Right lung (tissue), 5 donors: ENCODE results near the gene PLK3. TPM values are rescaled to one million over a fixed set of nuclear protein-coding genes. Genes with fewer than 3 reads are reported as not detected.
"Not testable (repeated sequence)": the region's sequence is repeated elsewhere in the genome, so short reads cannot be mapped to it uniquely, and the experiment has no call there.

Experiments
- DNase-seq, 2 donors: peaks; one replicate each; pipeline ENCODE4 v3.0.0-alpha.2; 2013
- polyA plus RNA-seq, 5 donors: library from polyadenylated mRNA; unstranded; fragments of 120-200 nt; gene quantifications; one replicate each; pipeline versions ENCODE4 v1.2.1 to v1.2.3, GENCODE V29; 2013; ENCODE audit warnings: inconsistent platforms in 1 of 5, low replicate concordance in 1 of 5; ENCODE audit not compliant: insufficient read length in 5 of 5, insufficient read depth in 1 of 5

PLK3 gene
- polyA plus RNA-seq, 5 donors: 7.3 to 12.7 (median 10.8) TPM

- DNase-seq: peak; percentile 88 to 91
Measured at GRCh38 chr1:44808063-44808937, 8.1 kb downstream of the PLK3 start, which contains the start of gene BTBD19. Gene BTBD19 (plus strand): TSS chr1:44808523. CDS start chr1:44808821, 298 bp downstream.

DNA sequence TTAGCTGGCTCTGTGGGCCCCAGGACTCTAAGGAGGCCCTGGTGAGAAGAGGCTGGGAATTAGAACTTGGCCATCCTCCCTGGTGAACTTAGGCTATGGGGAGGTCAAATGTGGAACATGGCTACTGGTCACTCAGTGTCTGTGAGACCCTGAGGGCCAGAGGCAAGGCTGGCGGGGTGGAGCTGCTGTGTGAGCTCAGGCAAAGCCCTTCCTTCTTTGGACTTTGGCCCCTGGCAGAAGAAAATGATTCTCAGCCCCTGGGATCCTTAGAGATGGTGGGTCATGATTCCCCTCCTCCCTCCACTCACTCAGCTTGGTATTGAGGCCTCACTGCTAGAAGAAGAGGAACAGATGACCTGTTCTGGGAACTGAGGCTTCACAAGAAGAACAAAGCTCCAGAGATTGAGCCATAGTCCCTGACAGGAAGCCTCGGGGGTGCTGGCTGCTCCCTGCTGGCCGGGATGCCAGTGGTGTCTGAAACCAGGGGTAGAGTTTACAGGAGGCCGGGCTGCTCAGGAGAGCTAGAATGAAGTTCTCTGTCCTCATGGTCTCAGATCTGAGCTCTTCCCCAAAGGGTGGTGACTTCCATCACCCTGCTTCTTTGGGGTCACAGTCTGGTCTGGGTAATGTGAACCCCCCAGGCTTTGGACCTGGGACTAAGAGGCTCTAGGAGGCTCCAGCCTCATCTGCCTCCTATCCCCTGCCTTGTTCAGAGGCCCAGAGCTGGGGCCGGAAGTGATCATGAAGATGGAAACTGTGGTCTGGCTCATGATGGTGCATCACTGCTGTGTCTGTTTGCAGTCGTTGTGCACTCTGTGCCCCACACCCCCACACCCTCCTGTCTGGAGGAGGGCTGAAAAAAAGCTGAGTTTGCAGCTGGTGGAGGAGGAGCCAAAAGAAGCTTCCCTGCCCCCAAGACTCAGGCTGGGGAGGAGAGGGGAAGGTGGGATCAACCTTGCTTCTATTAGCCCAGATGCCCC, 9.1 kb downstream of the PLK3 start:
- no peak for DNase-seq

GRCh38 chr1:44810101-44810761, 10.1 kb downstream of the PLK3 start:
- DNase-seq: no peak

- not testable (repeated sequence) for DNase-seq
Measured at GRCh38 chr1:44810762-44811105, 10.6 kb downstream of the PLK3 start.

GRCh38 chr1:44811234-44811633, 11.1 kb downstream of the PLK3 start:
- DNase-seq: no peak

- no peak for DNase-seq
Measured at GRCh38 chr1:44812822-44813543, 12.8 kb downstream of the PLK3 start.

- DNase-seq: not testable (repeated sequence)
Measured at GRCh38 chr1:44815926-44816325, 15.7 kb downstream of the PLK3 start.

- no peak for DNase-seq
Measured at GRCh38 chr1:44817307-44817706, 17.1 kb downstream of the PLK3 start.

DNA sequence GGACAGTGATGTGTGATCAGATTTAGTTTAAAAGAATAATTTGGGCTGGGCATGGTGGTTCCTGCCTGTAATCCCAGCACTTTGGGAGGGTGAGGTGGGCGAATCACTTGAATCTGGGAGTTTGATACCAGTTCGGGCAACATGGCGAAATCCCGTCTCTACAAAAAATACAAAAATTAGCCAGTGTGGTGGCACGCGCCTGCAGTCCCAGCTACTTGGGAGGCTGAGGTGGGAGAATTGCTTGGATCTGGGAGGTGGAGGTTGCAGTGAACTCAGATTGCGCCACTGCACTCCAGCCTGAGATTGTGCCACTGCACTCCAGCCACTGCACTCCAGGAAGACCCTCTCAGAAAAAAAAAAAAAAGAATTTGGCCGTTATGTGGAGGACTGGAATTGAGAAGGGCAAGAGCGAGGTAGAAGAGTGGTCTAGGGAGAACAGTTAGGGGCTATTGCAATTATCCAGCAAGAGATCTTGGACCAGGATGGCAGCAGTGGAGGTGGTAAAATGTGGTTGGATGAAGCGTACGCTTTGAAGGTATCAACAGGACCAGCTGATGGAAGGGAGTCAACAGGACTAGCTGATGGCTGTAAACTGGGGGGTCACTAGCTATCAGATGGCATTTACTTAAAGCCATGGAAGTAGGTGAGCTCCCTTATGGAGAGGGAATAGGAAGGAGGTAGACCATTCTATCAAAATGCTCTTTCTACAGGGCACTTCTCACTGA, 17.8 kb downstream of the PLK3 start:
- DNase-seq: no peak

- peak in 1 of 2 donors; percentile 51 for DNase-seq
Measured at GRCh38 chr1:44819196-44819607, 19.0 kb downstream of the PLK3 start.

GRCh38 chr1:44819608-44820327, 19.6 kb downstream of the PLK3 start:
- peak; percentile 87 to 90 for DNase-seq

- no peak for DNase-seq
Measured at GRCh38 chr1:44820328-44821239, 20.4 kb downstream of the PLK3 start.

GRCh38 chr1:44821240-44821715, 21.1 kb downstream of the PLK3 start:
- no peak for DNase-seq

- no peak for DNase-seq
Measured at GRCh38 chr1:44822131-44822701, 22.0 kb downstream of the PLK3 start.

DNA sequence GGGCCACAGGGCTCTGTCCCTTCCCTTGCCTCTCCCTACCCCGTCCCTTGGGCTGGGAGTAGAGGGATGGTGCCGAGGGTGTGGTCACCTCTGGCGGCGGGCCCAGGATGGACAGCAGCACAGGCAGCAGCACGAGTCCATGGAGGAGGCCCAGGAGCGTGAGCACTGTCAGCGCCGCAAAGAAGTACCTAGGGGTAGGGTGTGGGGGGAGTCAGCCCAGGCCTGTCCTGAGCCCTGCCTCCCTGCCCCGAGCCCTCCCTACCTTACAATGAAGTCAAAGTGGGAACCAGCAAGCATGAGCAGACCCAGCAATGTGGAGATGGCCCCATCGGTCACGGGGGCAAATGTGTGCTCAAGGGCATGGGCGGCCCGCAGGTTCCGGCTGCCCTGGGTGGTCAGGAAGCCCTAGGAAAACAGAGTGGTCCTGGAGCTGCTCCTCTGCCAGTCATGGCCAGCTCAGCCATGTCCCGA, 22.8 kb downstream of the PLK3 start:
- DNase-seq: no peak

DNA sequence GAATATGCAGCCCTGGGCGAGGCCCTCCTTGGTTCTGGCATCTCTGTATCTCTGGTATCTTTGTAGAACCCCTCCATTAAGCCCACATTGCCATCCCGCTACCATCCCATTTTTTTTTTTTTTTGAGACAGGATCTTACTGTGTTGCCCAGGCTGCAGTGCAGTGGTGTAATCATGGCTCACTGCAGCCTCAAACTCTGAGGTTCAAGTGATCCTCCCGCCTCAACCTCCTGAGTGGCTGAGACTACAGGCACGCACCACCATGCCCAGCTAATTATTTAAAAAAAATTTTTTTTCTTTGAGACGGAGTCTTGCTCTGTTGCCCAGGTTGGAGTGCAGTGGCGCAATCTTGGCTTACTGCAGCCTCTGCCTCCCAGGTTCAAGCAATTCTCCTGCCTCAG, 24.2 kb downstream of the PLK3 start:
- DNase-seq: not testable (repeated sequence)

DNA sequence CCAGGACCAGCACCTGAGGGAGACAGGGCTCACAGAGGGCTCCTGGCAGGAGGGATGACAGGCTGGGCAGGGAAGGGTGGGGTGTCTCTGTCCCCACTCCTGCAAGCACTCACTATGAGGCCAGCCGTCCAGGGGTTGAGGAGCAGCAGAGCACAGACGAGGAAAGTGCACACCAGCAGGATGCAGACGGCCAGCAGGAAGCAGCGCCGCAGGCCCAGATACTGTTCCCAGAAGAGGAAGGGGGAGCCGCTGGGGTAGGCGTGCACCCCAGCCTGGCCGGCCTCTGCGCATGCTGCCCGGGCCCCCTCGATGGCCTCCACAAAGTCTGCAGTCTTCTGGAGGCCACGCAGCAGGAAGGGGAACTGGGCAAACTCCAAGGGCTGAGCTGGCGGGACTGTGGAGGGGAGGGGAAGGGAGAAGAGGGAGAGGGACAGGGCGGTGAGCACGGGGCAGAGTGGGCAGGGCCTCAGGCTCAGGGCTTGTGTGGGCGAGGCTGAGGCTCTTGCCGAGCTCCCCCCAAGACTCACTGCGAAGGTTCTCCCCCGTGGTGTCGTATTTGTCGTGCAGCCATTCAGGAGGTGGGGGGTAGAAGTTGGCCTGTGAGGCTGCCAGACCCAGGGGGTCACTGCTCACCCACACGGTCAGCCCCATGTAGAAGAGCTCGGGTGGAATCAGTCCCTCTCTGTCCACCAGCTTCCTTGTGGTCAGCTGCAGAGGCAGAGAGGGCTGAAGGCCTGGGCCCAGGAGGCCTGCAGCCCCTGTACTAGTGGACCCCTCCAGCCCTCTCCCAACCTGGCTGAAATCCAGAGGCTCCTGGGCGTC, 26.4 kb downstream of the PLK3 start:
- DNase-seq: no peak
